ENCODE measurements around the gene MAST4. TPM values are rescaled to one million over a fixed set of nuclear protein-coding genes. Genes with fewer than 3 reads are reported as not detected.

Gene MAST4
- total and polyA plus RNA-seq, 2 of the 13 experiments (the other 11 are each of a cell fraction or from before 2014, with no cell fraction given) = 3.4 to 3.7 TPM

GRCh38 chr5:66713998-66714397 lies 117.8 kb downstream of the MAST4 start:
- ChIA-PET CTCF (ENCODE audit: low intra/inter-chr PET ratio, low total read pairs) (no interaction called here), POLR2A (no interaction called here)
- intact Hi-C loops (cut with micrococcal nuclease; ENCODE audit: unreplicated experiment) (no loop called here), in situ Hi-C loops (cut with HindIII; ENCODE audit: extremely low pct_ligation_motif_present, low pct_unique_long_range_greater_than_20kb) (no loop called here)
- peak; percentile 48; the same call in 1 of the 2 replicates for TF ChIP-seq FOSL2 (CRISPR knock-in tag; IDR thresholded peaks at IDR 0.05)
- TF ChIP-seq ZNF235 (CRISPR knock-in tag; IDR thresholded peaks at IDR 0.05; ENCODE audit: borderline replicate concordance) = no peak
- FAIRE-seq (no peak), ATAC-seq (no peak), DNase-seq (ENCODE audit: low spot score) (no peak)
- Histone ChIP-seq H4K20me1 (ENCODE audit: insufficient read depth, low read length) (no peaks in the 10 kb centered on the region), H3K36me3 (replicated peaks in 1 of 2; ENCODE audit: control insufficient read depth in 1 of 2, insufficient read depth in 2 of 2, low read length in 2 of 2) (no peaks in the 10 kb centered on the region), H3K4me1 (ENCODE audit: insufficient read depth, low read length) (no peaks in the 10 kb centered on the region), H3K9ac (ENCODE audit: insufficient read depth, low read depth, low read length) (no peak overlapping the region), H3K4me3 (replicated peaks in 1 of 3; ENCODE audit: insufficient read depth in 1 of 3, low read depth in 2 of 3, low read length in 3 of 3) (no peak overlapping the region), H3K27ac (ENCODE audit: extremely low read length, insufficient read depth, low read length) (no peak overlapping the region), H3K27me3 (ENCODE audit: control insufficient read depth in 1 of 2, insufficient read depth in 2 of 2, low read length in 2 of 2) (peaks cover 0 to 1% of the 10 kb centered on the region in 2 experiments; a peak in 2 of 5 replicates), H2AFZ (ENCODE audit: low read length) (no peak overlapping the region), H3K79me2 (ENCODE audit: insufficient read depth, low read length) (no peaks in the 10 kb centered on the region), H3K9me3 (ENCODE audit: low read length) (no peaks in the 10 kb centered on the region), H3K4me2 (ENCODE audit: low read depth, low read length) (no peak overlapping the region)
- BruUV-seq (replicated peaks) = no TSS peak
- 21% methylated on average over 3 of the region's 3 CpGs for WGBS (ENCODE audit: low lambda C conversion rate)

DNA sequence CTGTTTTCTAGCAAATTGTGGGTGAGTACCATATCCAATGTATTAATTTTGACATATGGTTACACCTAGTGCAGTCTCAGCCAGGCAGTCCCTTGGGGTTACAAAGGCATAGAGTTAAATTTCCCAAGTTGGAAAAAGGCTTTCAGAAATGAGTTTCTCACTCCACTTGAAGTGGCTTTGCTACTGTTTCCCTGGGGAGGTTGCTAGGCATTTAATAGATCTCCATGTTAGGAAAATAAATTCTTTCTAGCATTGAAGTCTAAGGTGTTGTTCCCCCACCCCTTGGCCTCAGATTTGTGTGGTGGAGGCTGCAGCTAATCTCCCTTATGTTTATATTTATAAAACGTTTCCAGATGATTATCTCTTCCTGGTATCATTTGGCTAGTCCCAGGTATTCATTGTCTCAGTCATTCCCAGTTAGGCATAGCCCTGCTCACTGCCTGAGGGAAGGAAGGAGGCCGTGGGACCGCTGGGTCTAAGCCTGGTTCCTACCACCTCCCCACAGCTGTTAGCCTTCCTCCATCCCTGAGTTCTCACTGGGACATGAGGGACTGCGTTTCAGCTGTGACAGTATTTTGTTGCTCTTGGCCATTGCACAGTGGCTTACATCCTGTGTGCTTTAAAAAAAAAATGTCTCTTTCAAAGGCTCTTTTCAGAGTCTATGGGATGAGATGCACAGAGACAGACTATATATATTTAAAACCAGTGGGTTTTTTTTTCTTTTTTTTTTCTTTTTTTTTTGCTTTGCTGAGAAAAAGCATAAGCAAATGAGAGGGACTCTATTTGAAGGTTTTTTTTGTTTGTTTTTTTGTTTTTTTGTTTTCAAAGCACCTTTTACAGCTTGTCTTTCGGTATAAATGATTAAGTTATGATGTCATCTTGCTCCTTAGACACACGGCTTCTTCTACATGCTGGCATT lies 121.5 kb downstream of the MAST4 start:
- in situ Hi-C loops (cut with HindIII; ENCODE audit: extremely low pct_ligation_motif_present, low pct_unique_long_range_greater_than_20kb) (no loop called here), intact Hi-C loops (cut with micrococcal nuclease; ENCODE audit: unreplicated experiment) (no loop called here)
- ATAC-seq (no peak), FAIRE-seq (no peak), DNase-seq (ENCODE audit: low spot score) (no peak)
- Histone ChIP-seq H3K9ac (ENCODE audit: insufficient read depth, low read depth, low read length) (no peak overlapping the region), H2AFZ (ENCODE audit: low read length) (no peak overlapping the region), H3K79me2 (ENCODE audit: insufficient read depth, low read length) (no peaks in the 10 kb centered on the region), H4K20me1 (ENCODE audit: insufficient read depth, low read length) (no peaks in the 10 kb centered on the region), H3K36me3 (replicated peaks in 1 of 2; ENCODE audit: control insufficient read depth in 1 of 2, insufficient read depth in 2 of 2, low read length in 2 of 2) (no peaks in the 10 kb centered on the region), H3K27me3 (ENCODE audit: control insufficient read depth in 1 of 2, insufficient read depth in 2 of 2, low read length in 2 of 2) (peaks cover 0 to 2% of the 10 kb centered on the region in 2 experiments; a peak in 2 of 5 replicates), H3K27ac (ENCODE audit: extremely low read length, insufficient read depth, low read length) (no peak overlapping the region), H3K4me2 (ENCODE audit: low read depth, low read length) (no peak overlapping the region), H3K4me3 (replicated peaks in 1 of 3; ENCODE audit: insufficient read depth in 1 of 3, low read depth in 2 of 3, low read length in 3 of 3) (no peak overlapping the region), H3K9me3 (ENCODE audit: low read length) (no peaks in the 10 kb centered on the region), H3K4me1 (ENCODE audit: insufficient read depth, low read length) (no peaks in the 10 kb centered on the region)
- WGBS (ENCODE audit: low lambda C conversion rate) = 2% methylated on average over 6 of the region's 6 CpGs
- peak; percentile 81 for TF ChIP-seq ATF7 (IDR thresholded peaks at IDR 0.05)
- no peak for TF ChIP-seq ATF7 (CRISPR knock-in tag; IDR thresholded peaks at IDR 0.05)
- no peak for TF ChIP-seq MXD1 (CRISPR knock-in tag; IDR thresholded peaks at IDR 0.05)
- no TSS peak for BruUV-seq (replicated peaks)
- POLR2A ChIA-PET = no interaction called here
- CTCF ChIA-PET (ENCODE audit: low intra/inter-chr PET ratio, low total read pairs) = no interaction called here

All from HepG2 (cell line).